HG03521 (cell line): ENCODE measurements around the gene OMP.
"Not testable (repeated sequence)": the region's sequence is repeated elsewhere in the genome, so short reads cannot be mapped to it uniquely, and the experiment has no call there.

Source experiments
- ATAC-seq: cut with Tn5 transposase; IDR thresholded peaks from one replicate; pipeline ENCODE4 v1.9.1; 2021; ENCODE audit warnings: mild to moderate bottlenecking, moderate library complexity; ENCODE audit not compliant: unreplicated experiment

The OMP gene

GRCh38 chr11:77102246-77103210, at the start of gene OMP:
Gene OMP, plus strand, starts transcription at chr11:77102840. Its CDS starts 0 bp downstream, at chr11:77102840.
- no peak for ATAC-seq

GRCh38 chr11:77053217-77054015, 49.2 kb upstream of the OMP start:
- no peak for ATAC-seq

GRCh38 chr11:77054084-77054483, 48.6 kb upstream of the OMP start:
- ATAC-seq: no peak

- no peak for ATAC-seq
These were observed 47.5 kb upstream of the OMP start for GRCh38 chr11:77055101-77055561.

GRCh38 chr11:77055913-77056312, 46.7 kb upstream of the OMP start:
- no peak for ATAC-seq

GRCh38 chr11:77056814-77057402, 45.7 kb upstream of the OMP start:
- ATAC-seq: no peak

GRCh38 chr11:77057938-77058474, 44.6 kb upstream of the OMP start:
- ATAC-seq: no peak

- ATAC-seq: no peak
These were observed 43.7 kb upstream of the OMP start for GRCh38 chr11:77058900-77059299.

GRCh38 chr11:77059806-77060205, 42.8 kb upstream of the OMP start:
- ATAC-seq: no peak

- no peak for ATAC-seq
These were observed 42.4 kb upstream of the OMP start for GRCh38 chr11:77060234-77060633.

- not testable (repeated sequence) for ATAC-seq
These were observed 41.4 kb upstream of the OMP start for GRCh38 chr11:77061258-77061657.

- no peak for ATAC-seq
These were observed 39.7 kb upstream of the OMP start for GRCh38 chr11:77062924-77063323.

GRCh38 chr11:77063407-77063806, 39.2 kb upstream of the OMP start:
- no peak for ATAC-seq

GRCh38 chr11:77063861-77064260, 38.8 kb upstream of the OMP start:
- ATAC-seq: no peak

- no peak for ATAC-seq
These were observed 37.9 kb upstream of the OMP start for GRCh38 chr11:77064648-77065217.

- ATAC-seq: no peak
These were observed 36.8 kb upstream of the OMP start for GRCh38 chr11:77065878-77066228.

GRCh38 chr11:77066229-77067042, 36.2 kb upstream of the OMP start, which contains the start of gene CAPN5:
Gene CAPN5, plus strand, starts transcription at chr11:77066971. Its CDS starts 17,916 bp downstream, at chr11:77084887.
- ATAC-seq: peak; percentile 92

GRCh38 chr11:77067861-77068443, 34.7 kb upstream of the OMP start:
- no peak for ATAC-seq
